PC-9 (cell line): Measurements from ENCODE around the gene RASA1.

Experiments used
- CTCF ChIP-seq: fragments of 200-600 bp; sonication (generic); conservative IDR thresholded peaks from 2 replicates; pipeline ENCODE4 v1.6.1; 2017; ENCODE audit warnings: mixed run types, antibody characterized with exemption, mild to moderate bottlenecking, moderate library complexity
- EZH2 ChIP-seq: fragments of 200-600 bp; sonication (generic); IDR thresholded peaks from 2 replicates; pipeline ENCODE4 v1.8.0; 2017; ENCODE audit warnings: antibody characterized with exemption, low read depth

GRCh38 chr5:87423755-87424154, 156.1 kb downstream of the RASA1 start:
- no peak for TF ChIP-seq CTCF
- TF ChIP-seq EZH2: no peak
